Activated CD8-positive, alpha-beta memory T cell treated with anti-CD3 and anti-CD28 coated beads, Interleukin-2, amount 10 ng/mL, durations not matched to agents 7 days and 5 days (primary cell): ENCODE data around the gene TOLLIP. TPM values are rescaled to one million over a fixed set of nuclear protein-coding genes. Genes with fewer than 3 reads are reported as not detected.

ENCODE experiments used
- ATAC-seq: fragments of 150-1000 bp; cut with Tn5 transposase; one replicate; pipeline ENCODE4 v1.10.0; 2021; ENCODE audit warnings: moderate library complexity
- CTCF ChIA-PET: fragments of 350-600 bp; sonication (Branson Sonifier 250); formaldehyde crosslinking; loops from one replicate; lab custom pipeline; 2021; ENCODE audit warnings: antibody characterized with exemption; lab: Charles Lee
- DNase-seq: peaks from one replicate; pipeline ENCODE4 v3.0.0-alpha.2; 2020
- H3K27ac Mint-ChIP-seq: one replicate; pipeline ENCODE4 v1.8.0; 2021; ENCODE audit warnings: mild to moderate bottlenecking, mixed read lengths
- H3K27me3 Mint-ChIP-seq: one replicate; pipeline ENCODE4 v1.8.0; 2021; ENCODE audit warnings: mixed read lengths
- H3K36me3 Mint-ChIP-seq: one replicate; pipeline ENCODE4 v1.8.0; 2021; ENCODE audit warnings: mild to moderate bottlenecking, mixed read lengths
- H3K4me1 Mint-ChIP-seq: one replicate; pipeline ENCODE4 v1.8.0; 2021; ENCODE audit warnings: mixed read lengths
- H3K4me3 Mint-ChIP-seq: one replicate; pipeline ENCODE4 v1.8.0; 2021; ENCODE audit warnings: mild to moderate bottlenecking, moderate library complexity, mixed read lengths
- H3K9me3 Mint-ChIP-seq: one replicate; pipeline ENCODE4 v1.8.0; 2022; ENCODE audit warnings: low read depth, mixed read lengths
- total RNA-seq, 2 experiments: library from RNA; stranded (reverse); gene quantifications; one replicate each; pipeline ENCODE4 v1.2.3, GENCODE V29; 2021

Gene TOLLIP
- total RNA-seq, 2 experiments from 2014 or later = 33.3 to 35.8 TPM

DNA sequence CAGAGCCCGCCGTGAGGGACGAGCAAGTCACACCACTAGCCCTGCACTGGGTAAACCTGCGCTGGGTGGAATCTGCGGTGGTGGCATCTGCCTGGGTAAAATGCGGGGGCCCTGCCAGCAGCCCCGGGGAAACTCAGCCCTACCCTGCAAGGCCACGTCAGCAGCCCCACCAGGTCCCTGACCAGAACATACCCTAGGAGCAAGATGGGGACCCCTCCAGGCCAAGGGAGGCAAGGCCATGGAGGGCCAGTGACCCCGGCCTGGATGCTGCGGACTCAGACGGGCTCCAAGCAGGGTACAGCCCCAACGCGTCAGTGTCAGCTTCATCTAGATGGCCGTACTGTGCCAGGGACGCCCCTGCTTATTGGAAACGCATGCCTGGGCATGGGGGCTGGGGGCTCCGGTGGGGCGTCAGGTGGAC is 26.3 kb downstream of the TOLLIP start:
- DNase-seq = no peak
- no peaks in the 10 kb centered on the region for H3K4me1 Mint-ChIP-seq
- no peak overlapping the region for H3K4me3 Mint-ChIP-seq
- CTCF ChIA-PET = no interaction called here
- no peaks in the 10 kb centered on the region for H3K9me3 Mint-ChIP-seq
- H3K27ac Mint-ChIP-seq = no peak overlapping the region
- no peak for ATAC-seq
- H3K36me3 Mint-ChIP-seq = no peaks in the 10 kb centered on the region
- H3K27me3 Mint-ChIP-seq = no peaks in the 10 kb centered on the region

DNA sequence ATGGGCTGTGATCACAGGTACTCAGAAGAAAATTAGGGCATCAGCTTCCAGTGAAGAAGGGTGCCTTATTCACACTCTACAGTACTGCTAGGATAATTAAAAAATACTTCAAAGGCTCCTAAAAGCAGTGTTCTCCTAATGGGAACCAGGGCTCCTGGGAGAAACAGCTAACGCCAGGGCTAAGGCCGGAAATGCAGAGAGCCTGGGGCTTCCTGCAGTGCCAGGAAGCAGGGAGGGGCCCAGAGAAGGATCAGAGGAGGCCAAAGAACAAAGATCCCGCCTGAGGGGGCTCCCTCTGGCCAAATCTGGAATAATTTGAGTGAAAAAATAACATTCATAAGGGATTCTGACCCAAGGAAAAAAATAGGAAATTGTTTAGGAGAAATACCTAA is 27.5 kb downstream of the TOLLIP start:
- Mint-ChIP-seq H3K27ac (no peak overlapping the region), H3K27me3 (no peaks in the 10 kb centered on the region), H3K4me3 (no peak overlapping the region), H3K36me3 (no peaks in the 10 kb centered on the region), H3K9me3 (no peaks in the 10 kb centered on the region), H3K4me1 (no peaks in the 10 kb centered on the region)
- DNase-seq (no peak), ATAC-seq (no peak)
- CTCF ChIA-PET = no interaction called here

- no peak for ATAC-seq
- DNase-seq = no peak
- CTCF ChIA-PET = no interaction called here
- no peaks in the 10 kb centered on the region for H3K9me3 Mint-ChIP-seq
- no peaks in the 10 kb centered on the region for H3K36me3 Mint-ChIP-seq
- H3K4me1 Mint-ChIP-seq = no peaks in the 10 kb centered on the region
- no peak overlapping the region for H3K27ac Mint-ChIP-seq
- no peaks in the 10 kb centered on the region for H3K27me3 Mint-ChIP-seq
- H3K4me3 Mint-ChIP-seq = no peak overlapping the region
These were observed 28.0 kb downstream of the TOLLIP start for GRCh38 chr11:1281326-1281973.

GRCh38 chr11:1280116-1281035 is 29.1 kb downstream of the TOLLIP start:
- Mint-ChIP-seq H3K36me3 (no peaks in the 10 kb centered on the region), H3K4me1 (no peaks in the 10 kb centered on the region), H3K27ac (no peak overlapping the region), H3K4me3 (no peak overlapping the region), H3K27me3 (no peaks in the 10 kb centered on the region), H3K9me3 (no peaks in the 10 kb centered on the region)
- DNase-seq (no peak), ATAC-seq (no peak)
- CTCF ChIA-PET = no interaction called here

DNA sequence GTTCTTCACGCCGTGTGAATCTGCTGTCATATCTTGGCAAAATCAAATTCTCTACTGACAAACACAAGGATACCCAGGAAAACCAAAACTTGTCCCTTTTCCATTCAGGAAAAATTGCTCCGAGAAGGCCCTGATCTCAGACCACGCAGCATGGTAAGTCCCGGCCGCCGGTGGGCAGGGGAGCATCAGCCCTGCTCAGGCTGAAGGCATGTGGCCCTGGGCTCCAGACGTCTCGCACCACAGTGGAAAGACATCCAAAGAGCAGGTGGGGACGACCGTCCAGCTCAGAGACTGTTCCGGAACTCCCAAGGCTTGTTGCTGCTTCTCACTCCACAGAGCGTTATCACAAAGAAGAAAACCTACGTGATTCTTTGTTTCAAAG is 29.8 kb downstream of the TOLLIP start:
- Mint-ChIP-seq H3K9me3 (no peaks in the 10 kb centered on the region), H3K27me3 (no peaks in the 10 kb centered on the region), H3K36me3 (no peaks in the 10 kb centered on the region), H3K4me3 (no peak overlapping the region), H3K4me1 (no peaks in the 10 kb centered on the region), H3K27ac (no peak overlapping the region)
- CTCF ChIA-PET = no interaction called here
- ATAC-seq = no peak
- DNase-seq = no peak

- H3K4me1 Mint-ChIP-seq = no peaks in the 10 kb centered on the region
- H3K4me3 Mint-ChIP-seq = no peak overlapping the region
- CTCF ChIA-PET = no interaction called here
- ATAC-seq (no peak), DNase-seq (no peak)
- no peaks in the 10 kb centered on the region for H3K27me3 Mint-ChIP-seq
- no peak overlapping the region for H3K27ac Mint-ChIP-seq
- no peaks in the 10 kb centered on the region for H3K9me3 Mint-ChIP-seq
- H3K36me3 Mint-ChIP-seq = no peaks in the 10 kb centered on the region
These were observed 30.4 kb downstream of the TOLLIP start for GRCh38 chr11:1278766-1279673.

GRCh38 chr11:1277936-1278512 is 31.4 kb downstream of the TOLLIP start:
- Mint-ChIP-seq H3K27me3 (no peaks in the 10 kb centered on the region), H3K4me3 (no peak overlapping the region), H3K36me3 (no peaks in the 10 kb centered on the region), H3K9me3 (no peaks in the 10 kb centered on the region), H3K4me1 (no peaks in the 10 kb centered on the region), H3K27ac (no peak overlapping the region)
- no peak for DNase-seq
- ATAC-seq = no peak
- CTCF ChIA-PET = no interaction called here

DNA sequence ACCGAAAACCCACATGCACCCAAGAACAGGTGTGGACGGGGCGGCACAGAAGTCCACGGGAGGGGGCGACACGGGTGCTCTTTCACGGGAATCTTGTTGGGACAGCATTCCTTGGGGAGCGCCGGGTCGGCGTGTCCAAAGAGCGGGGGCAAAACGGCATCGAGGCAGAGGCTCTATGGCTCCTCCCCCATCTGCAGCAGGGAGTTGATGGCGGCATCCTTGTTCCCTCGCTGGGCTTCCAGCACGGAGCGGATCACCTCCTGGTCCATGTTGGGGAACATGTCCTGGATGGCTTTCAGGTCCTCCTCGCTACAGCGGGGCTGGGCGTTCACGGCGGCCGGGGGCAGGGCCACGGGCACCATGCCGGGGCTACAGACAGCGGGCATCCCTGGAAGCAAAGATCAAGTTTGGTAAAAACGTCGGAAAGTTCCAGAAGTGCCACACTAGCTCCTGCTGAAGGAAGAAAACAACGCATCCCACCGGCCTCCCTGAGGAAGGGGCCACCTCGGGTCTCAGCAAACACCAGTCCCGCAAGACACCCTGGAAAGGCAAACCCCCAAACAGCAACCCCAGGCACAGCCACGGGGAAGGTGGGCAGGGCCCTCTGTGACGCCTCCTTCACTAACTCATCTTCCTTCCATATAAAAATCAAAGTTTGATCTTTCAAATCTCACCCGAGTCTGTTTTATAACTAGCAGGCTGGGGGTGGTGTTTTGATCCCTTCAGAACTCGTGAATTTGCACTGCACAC is 32.4 kb downstream of the TOLLIP start:
- ATAC-seq (no peak), DNase-seq (no peak)
- Mint-ChIP-seq H3K27me3 (no peaks in the 10 kb centered on the region), H3K4me1 (no peaks in the 10 kb centered on the region), H3K36me3 (no peaks in the 10 kb centered on the region), H3K27ac (no peak overlapping the region), H3K4me3 (no peak overlapping the region), H3K9me3 (no peaks in the 10 kb centered on the region)
- CTCF ChIA-PET = no interaction called here

DNA sequence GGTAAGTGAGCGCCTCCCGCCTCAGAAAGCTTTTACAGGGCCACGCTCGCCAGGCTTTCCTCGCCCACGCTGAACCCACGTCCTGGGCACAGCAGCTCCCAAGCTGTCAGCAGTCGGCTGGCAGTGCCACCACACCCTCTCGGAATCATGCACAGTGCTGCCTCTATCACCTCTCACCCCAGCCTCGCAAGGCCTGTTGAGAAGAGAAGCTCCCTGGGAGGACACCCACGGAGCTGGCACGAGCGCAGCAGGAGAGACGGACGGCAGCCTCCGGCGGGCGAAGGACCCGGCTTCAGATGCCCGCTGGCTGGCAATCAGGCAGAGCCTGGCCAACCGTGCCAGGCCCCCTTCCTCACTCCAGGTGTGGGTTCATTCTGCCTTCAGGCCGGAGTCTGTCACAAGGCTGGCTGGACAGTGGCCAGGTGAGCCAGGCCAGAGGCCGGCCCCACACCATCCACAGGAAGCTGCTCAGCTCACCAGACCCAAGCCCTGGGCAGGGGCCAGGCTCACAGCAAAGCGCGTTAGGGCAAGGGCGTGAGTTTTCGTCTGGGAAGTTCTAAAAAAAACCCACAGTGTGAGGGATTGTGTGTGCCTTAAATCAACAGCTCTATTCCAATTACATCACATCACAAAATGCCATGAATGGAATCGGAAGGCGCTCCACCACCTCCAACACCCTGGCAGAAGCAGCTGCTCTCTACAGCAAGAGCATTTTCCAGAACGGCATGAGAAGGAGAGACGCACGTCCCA is 33.2 kb downstream of the TOLLIP start:
- Mint-ChIP-seq H3K27ac (no peak overlapping the region), H3K4me3 (no peak overlapping the region), H3K36me3 (no peaks in the 10 kb centered on the region), H3K4me1 (no peaks in the 10 kb centered on the region), H3K27me3 (no peaks in the 10 kb centered on the region), H3K9me3 (no peaks in the 10 kb centered on the region)
- ATAC-seq (no peak), DNase-seq (no peak)
- CTCF ChIA-PET = no interaction called here

GRCh38 chr11:1275021-1275420 is 34.4 kb downstream of the TOLLIP start:
- no peaks in the 10 kb centered on the region for H3K36me3 Mint-ChIP-seq
- H3K4me1 Mint-ChIP-seq = no peaks in the 10 kb centered on the region
- no peak for DNase-seq
- CTCF ChIA-PET = no interaction called here
- no peaks in the 10 kb centered on the region for H3K9me3 Mint-ChIP-seq
- H3K27ac Mint-ChIP-seq = no peak overlapping the region
- no peak for ATAC-seq
- no peaks in the 10 kb centered on the region for H3K27me3 Mint-ChIP-seq
- no peak overlapping the region for H3K4me3 Mint-ChIP-seq

GRCh38 chr11:1274501-1274900 is 34.9 kb downstream of the TOLLIP start:
- Mint-ChIP-seq H3K9me3 (no peaks in the 10 kb centered on the region), H3K4me3 (no peak overlapping the region), H3K27me3 (no peaks in the 10 kb centered on the region), H3K27ac (no peak overlapping the region), H3K36me3 (no peaks in the 10 kb centered on the region), H3K4me1 (no peaks in the 10 kb centered on the region)
- CTCF ChIA-PET = no interaction called here
- DNase-seq = no peak
- ATAC-seq = no peak

DNA sequence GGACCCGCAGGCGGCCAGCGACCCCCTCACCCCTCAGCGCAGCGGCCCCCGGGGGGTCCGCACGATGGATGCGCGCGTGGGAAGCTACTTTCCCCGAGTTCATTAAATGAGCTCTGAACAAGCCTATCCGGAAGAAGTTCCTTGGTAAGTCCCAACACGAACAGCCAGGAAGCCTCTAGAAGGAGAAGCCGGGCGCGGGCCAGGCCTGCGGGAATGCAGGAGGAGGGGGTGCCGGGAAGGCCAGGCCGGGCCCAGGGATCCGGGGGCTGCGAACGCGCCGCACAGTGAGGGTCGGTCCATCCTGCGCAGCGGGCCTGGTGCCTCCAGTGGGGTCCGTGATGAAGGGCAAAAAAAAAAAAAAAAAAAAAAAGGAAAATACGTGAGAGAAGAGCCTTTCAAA is 36.9 kb downstream of the TOLLIP start:
- H3K4me1 Mint-ChIP-seq = no peaks in the 10 kb centered on the region
- CTCF ChIA-PET = no interaction called here
- no peak overlapping the region for H3K4me3 Mint-ChIP-seq
- H3K36me3 Mint-ChIP-seq = no peaks in the 10 kb centered on the region
- H3K27me3 Mint-ChIP-seq = no peaks in the 10 kb centered on the region
- H3K27ac Mint-ChIP-seq = no peak overlapping the region
- no peaks in the 10 kb centered on the region for H3K9me3 Mint-ChIP-seq
- no peak for ATAC-seq
- DNase-seq = no peak
